Nephron progenitor cell (in vitro differentiated cells): Measurements from ENCODE around the gene TNKS1BP1.

ENCODE experiments used
- DNase-seq: peaks from one replicate; pipeline ENCODE4 v3.0.0; 2021
- H3K27ac Mint-ChIP-seq: 2 replicates; pipeline ENCODE4 v1.8.0; 2021; ENCODE audit warnings: mild to moderate bottlenecking, moderate library complexity, mixed read lengths
- H3K27me3 Mint-ChIP-seq: 2 replicates; pipeline ENCODE4 v1.8.0; 2021; ENCODE audit warnings: mild to moderate bottlenecking, low read depth, mixed read lengths; ENCODE audit not compliant: poor library complexity
- H3K36me3 Mint-ChIP-seq: 2 replicates; pipeline ENCODE4 v1.8.0; 2021; ENCODE audit warnings: low read depth, mixed read lengths
- H3K4me1 Mint-ChIP-seq: 2 replicates; pipeline ENCODE4 v1.8.0; 2021; ENCODE audit warnings: mixed read lengths
- H3K4me3 Mint-ChIP-seq: 2 replicates; pipeline ENCODE4 v1.8.0; 2021; ENCODE audit warnings: mild to moderate bottlenecking, moderate library complexity, mixed read lengths
- H3K9me3 Mint-ChIP-seq: 2 replicates; pipeline ENCODE4 v1.8.0; 2021; ENCODE audit warnings: mild to moderate bottlenecking, moderate library complexity, mixed read lengths
- CTCF ChIP-seq: fragments of 200-600 bp; sonication (generic); IDR thresholded peaks from 2 replicates; pipeline ENCODE4 v1.5.0; 2021; ENCODE audit warnings: antibody characterized with exemption

TNKS1BP1 gene

GRCh38 chr11:57336111-57336666 lies 11.4 kb upstream of the TNKS1BP1 start:
- Mint-ChIP-seq H3K4me3 (peak overlapping the region; percentile 92), H3K36me3 (peaks cover 29% of the 10 kb centered on the region), H3K27me3 (no peaks in the 10 kb centered on the region), H3K4me1 (peaks cover 76% of the 10 kb centered on the region), H3K9me3 (no peaks in the 10 kb centered on the region), H3K27ac (peak overlapping the region; percentile 95)
- DNase-seq, result no peak
- no peak for TF ChIP-seq CTCF

- DNase-seq, result peak; percentile 82
- Mint-ChIP-seq H3K27ac (peak within 1 kb of the TSS; percentile 96), H3K4me1 (peaks cover 70% of the 10 kb centered on the region), H3K27me3 (no peaks in the 10 kb centered on the region), H3K4me3 (peak within 1 kb of the TSS; percentile 92), H3K36me3 (peaks cover 36% of the 10 kb centered on the region), H3K9me3 (no peaks in the 10 kb centered on the region)
- no peak for TF ChIP-seq CTCF
These were observed 10.8 kb upstream of the TNKS1BP1 start, which contains the start of gene SSRP1 for GRCh38 chr11:57335343-57336110. SSRP1 (minus strand) TSS chr11:57335892; CDS start chr11:57335121, 771 bp downstream.

- H3K4me1 Mint-ChIP-seq, result peaks cover 64% of the 10 kb centered on the region
- DNase-seq, result no peak
- no peaks in the 10 kb centered on the region for H3K9me3 Mint-ChIP-seq
- H3K36me3 Mint-ChIP-seq, result peaks cover 41% of the 10 kb centered on the region
- TF ChIP-seq CTCF, result no peak
- no peaks in the 10 kb centered on the region for H3K27me3 Mint-ChIP-seq
- H3K4me3 Mint-ChIP-seq, result peak overlapping the region; percentile 92
- H3K27ac Mint-ChIP-seq, result peak overlapping the region; percentile 96
These were observed 10.2 kb upstream of the TNKS1BP1 start for GRCh38 chr11:57335023-57335342.

DNA sequence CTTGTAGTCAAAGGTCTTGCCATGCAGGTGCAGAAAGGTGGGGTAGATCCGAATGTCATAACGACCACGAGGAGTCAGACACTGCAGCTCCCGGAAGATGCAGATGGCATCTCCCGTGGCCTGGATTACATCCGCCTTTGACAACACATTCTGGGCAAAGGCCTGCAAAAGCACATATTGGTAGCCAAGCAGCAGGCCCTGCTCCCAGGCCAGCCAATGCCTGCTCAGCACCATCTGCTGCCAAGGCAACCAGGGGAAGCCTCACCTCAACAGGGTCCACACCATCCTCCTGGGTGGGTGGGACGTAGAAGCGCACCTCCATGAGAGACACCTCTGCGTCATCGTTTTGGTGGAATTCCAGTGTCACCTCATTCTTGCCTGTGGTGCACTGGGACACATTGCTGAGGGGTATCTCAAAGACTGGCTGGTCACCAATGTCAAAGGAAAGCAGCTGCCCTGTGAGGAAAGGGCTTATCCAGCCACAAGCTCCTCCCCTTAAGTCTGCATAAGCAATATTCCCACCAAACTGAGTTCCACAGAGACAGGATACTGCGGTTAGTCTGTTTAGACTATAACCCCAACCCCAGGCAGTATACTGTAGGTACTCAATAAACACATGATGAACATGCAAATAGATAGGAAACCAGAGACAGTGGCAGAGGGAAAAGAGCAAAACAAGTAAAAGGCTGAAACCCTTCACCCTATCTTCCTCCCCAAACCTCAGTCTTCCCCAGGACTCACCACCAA lies 8.1 kb upstream of the TNKS1BP1 start:
- Mint-ChIP-seq H3K36me3 (peaks cover 62% of the 10 kb centered on the region), H3K9me3 (no peaks in the 10 kb centered on the region), H3K27me3 (no peaks in the 10 kb centered on the region), H3K4me1 (peaks cover 54% of the 10 kb centered on the region), H3K4me3 (peak overlapping the region; percentile 20), H3K27ac (peak overlapping the region; percentile 68)
- no peak for TF ChIP-seq CTCF
- no peak for DNase-seq

DNA sequence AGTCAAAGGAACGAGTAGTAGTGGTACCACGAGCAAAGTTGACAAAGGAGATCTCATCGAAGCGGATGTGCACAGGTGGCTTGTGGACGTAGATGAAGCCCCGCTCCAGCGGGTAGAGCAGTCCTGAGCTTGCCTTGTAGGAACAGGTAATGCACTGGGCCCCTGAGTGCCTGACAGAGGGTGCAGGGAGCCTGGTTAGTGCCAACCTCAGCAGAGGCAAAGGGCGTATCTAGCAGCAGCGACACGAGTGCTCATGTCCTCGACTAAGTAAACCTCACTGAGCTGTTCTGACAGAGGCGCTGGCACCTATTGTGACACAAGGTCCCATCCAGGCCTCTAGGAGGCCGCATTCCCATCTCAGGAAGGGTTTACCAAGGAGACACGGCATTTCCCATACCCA lies 7.0 kb upstream of the TNKS1BP1 start:
- Mint-ChIP-seq H3K27me3 (no peaks in the 10 kb centered on the region), H3K36me3 (peaks cover 74% of the 10 kb centered on the region), H3K4me3 (no peak overlapping the region), H3K27ac (no peak overlapping the region), H3K4me1 (peaks cover 57% of the 10 kb centered on the region), H3K9me3 (no peaks in the 10 kb centered on the region)
- DNase-seq, result no peak
- no peak for TF ChIP-seq CTCF
